Measurements from ENCODE around the gene TMBIM1. TPM values are rescaled to one million over a fixed set of nuclear protein-coding genes. Genes with fewer than 3 reads are reported as not detected.
A peak's percentile ranks its signal among the peaks of the same experiment; 100 is the strongest.

TMBIM1 gene
- total RNA-seq, 1 experiment from 2014 or later, result 114 TPM

DNA sequence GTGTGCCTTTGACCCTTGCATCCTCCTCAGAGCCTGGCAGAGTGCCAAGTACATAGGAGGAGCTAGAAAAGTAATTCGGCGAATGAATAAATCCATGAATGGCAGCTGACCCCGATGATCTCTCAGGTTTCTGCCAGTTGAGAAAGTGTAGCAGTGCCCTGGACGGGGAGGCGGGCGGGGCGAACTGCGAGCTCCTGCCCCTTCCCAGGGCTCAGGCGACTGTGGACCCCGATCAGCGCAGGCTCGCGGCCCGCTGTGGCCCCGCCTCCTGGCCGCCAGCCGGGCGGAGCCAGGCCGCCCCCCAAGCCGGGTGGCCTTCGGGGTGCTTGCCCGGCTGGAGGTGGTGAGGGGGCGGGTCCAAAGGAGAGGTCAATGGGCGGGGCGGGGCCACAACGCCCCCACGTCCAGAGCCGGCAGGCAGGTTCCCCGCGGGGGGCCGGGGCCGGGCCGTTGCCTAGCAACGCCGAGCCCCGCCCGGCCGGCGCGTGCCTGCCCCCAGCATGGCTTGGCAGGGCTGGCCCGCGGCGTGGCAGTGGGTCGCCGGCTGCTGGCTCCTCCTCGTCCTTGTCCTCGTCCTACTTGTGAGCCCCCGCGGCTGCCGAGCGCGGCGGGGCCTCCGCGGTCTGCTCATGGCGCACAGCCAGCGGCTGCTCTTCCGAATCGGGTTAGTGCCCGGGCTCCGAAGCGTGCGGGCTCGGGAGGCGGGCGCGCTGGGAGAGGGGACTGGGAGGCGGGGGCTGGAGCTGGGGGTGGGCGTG, 30.6 kb upstream of the TMBIM1 start:
- ATAC-seq (peak; percentile 87), DNase-seq (ENCODE audit: low read depth, low spot score) (no peak)
- ChIA-PET CTCF (interaction anchor here (0.5 to 0.6 kb wide), 2 partner anchors 15 to 574 kb away, joined by 4 to 8 read pairs; no protein-coding TSS in a partner anchor), POLR2A (interaction anchor here (0.6 kb wide), 1 partner anchor 33 kb away, joined by 4 read pairs; no protein-coding TSS in a partner anchor)
- in situ Hi-C loops (cut with HindIII; ENCODE audit: low pct_unique_long_range_greater_than_20kb, low sequenced_read_pairs), result no loop called here
- BruUV-seq (replicated peaks), result no TSS peak
- intact Hi-C loops (cut with micrococcal nuclease; ENCODE audit: unreplicated experiment), result no loop called here
- peaks cover 13% of the 10 kb centered on the region for H3K4me1 ChIP-seq (ENCODE audit: control insufficient read depth, insufficient read depth, low read length)
- no peaks in the 10 kb centered on the region for H3K36me3 ChIP-seq (ENCODE audit: control insufficient read depth, insufficient read depth, low read length)
- H3K27me3 ChIP-seq (ENCODE audit: control insufficient read depth, insufficient read depth, low read length), result no peaks in the 10 kb centered on the region
- peak overlapping the region; percentile 64 to 73 for H3K4me3 ChIP-seq (ENCODE audit: low read depth in 2 of 2, low read length in 2 of 2)
- no peaks in the 10 kb centered on the region for H3K9me3 ChIP-seq (ENCODE audit: control insufficient read depth, insufficient read depth, low read depth, low read length)
- no peak overlapping the region for H3K27ac ChIP-seq (ENCODE audit: low read length)
- TF ChIP-seq CTCF (IDR thresholded peaks at IDR 0.05), result no peak
- TF ChIP-seq, protein P1, sequence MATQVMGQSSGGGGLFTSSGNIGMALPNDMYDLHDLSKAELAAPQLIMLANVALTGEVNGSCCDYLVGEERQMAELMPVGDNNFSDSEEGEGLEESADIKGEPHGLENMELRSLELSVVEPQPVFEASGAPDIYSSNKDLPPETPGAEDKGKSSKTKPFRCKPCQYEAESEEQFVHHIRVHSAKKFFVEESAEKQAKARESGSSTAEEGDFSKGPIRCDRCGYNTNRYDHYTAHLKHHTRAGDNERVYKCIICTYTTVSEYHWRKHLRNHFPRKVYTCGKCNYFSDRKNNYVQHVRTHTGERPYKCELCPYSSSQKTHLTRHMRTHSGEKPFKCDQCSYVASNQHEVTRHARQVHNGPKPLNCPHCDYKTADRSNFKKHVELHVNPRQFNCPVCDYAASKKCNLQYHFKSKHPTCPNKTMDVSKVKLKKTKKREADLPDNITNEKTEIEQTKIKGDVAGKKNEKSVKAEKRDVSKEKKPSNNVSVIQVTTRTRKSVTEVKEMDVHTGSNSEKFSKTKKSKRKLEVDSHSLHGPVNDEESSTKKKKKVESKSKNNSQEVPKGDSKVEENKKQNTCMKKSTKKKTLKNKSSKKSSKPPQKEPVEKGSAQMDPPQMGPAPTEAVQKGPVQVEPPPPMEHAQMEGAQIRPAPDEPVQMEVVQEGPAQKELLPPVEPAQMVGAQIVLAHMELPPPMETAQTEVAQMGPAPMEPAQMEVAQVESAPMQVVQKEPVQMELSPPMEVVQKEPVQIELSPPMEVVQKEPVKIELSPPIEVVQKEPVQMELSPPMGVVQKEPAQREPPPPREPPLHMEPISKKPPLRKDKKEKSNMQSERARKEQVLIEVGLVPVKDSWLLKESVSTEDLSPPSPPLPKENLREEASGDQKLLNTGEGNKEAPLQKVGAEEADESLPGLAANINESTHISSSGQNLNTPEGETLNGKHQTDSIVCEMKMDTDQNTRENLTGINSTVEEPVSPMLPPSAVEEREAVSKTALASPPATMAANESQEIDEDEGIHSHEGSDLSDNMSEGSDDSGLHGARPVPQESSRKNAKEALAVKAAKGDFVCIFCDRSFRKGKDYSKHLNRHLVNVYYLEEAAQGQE (IDR thresholded peaks at IDR 0.05; ENCODE audit: insufficient read depth in 1 of 2, low read depth in 2 of 2, low read length in 1 of 2), result no peak

DNA sequence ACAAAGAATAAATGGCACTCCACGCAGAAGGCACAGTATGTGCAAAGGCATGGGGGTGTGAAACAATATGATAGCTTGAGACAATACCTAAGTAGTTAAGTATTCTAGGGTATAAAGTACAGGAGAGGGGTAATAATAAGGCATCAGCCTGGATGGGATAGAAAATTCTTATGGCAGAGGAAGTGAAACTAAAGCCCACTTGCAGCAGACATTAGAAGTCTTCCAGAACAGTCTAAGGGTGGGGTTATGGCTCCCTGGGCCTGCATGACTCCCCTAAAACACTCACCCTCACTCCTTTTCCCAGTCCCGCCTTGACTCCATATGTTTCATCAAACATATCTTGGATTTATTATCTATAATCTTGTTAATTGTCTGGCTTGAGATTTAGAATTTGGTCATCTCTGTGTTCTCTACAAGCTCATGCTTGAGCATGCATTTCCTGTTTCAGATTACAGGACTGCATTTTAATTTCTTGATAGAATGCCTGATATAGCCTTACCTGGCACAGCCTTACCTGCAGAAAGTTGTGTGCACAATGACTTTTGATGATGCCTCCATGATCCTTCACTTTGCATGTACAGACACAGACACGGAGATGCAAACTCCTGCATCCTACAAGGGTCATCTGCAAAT, 28.5 kb upstream of the TMBIM1 start:
- no TSS peak for BruUV-seq (replicated peaks)
- POLR2A ChIA-PET, result no interaction called here
- no peak for ATAC-seq
- H3K36me3 ChIP-seq (ENCODE audit: control insufficient read depth, insufficient read depth, low read length), result no peaks in the 10 kb centered on the region
- in situ Hi-C loops (cut with HindIII; ENCODE audit: low pct_unique_long_range_greater_than_20kb, low sequenced_read_pairs), result no loop called here
- H3K27me3 ChIP-seq (ENCODE audit: control insufficient read depth, insufficient read depth, low read length), result no peaks in the 10 kb centered on the region
- TF ChIP-seq SIN3A (IDR thresholded peaks at IDR 0.05; ENCODE audit: borderline replicate concordance, insufficient read depth, low read depth, low read length), result no peak
- no peak for TF ChIP-seq POLR2AphosphoS5 (IDR thresholded peaks at IDR 0.05; ENCODE audit: low read depth, low read length)
- TF ChIP-seq, protein P1 (IDR thresholded peaks at IDR 0.05; ENCODE audit: insufficient read depth in 1 of 2, low read depth in 2 of 2, low read length in 1 of 2), result no peak
- TF ChIP-seq TCF7L2 (IDR thresholded peaks at IDR 0.05; ENCODE audit: low read depth, low read length), result no peak
- TF ChIP-seq CTCF (IDR thresholded peaks at IDR 0.05), result no peak
- H3K9me3 ChIP-seq (ENCODE audit: control insufficient read depth, insufficient read depth, low read depth, low read length), result no peaks in the 10 kb centered on the region
- H3K4me3 ChIP-seq (ENCODE audit: low read depth in 2 of 2, low read length in 2 of 2), result no peak overlapping the region
- DNase-seq (ENCODE audit: low read depth, low spot score), result no peak
- intact Hi-C loops (cut with micrococcal nuclease; ENCODE audit: unreplicated experiment), result no loop called here
- CTCF ChIA-PET, result no interaction called here
- H3K4me1 ChIP-seq (ENCODE audit: control insufficient read depth, insufficient read depth, low read length), result peaks cover 13% of the 10 kb centered on the region
- H3K27ac ChIP-seq (ENCODE audit: low read length), result no peak overlapping the region
